HG03159 (cell line): Measurements from ENCODE around the gene SGSM1.

ENCODE experiments used
- ATAC-seq: cut with Tn5 transposase; IDR thresholded peaks from one replicate; pipeline ENCODE4 v1.9.1; 2021; ENCODE audit warnings: mild to moderate bottlenecking, moderate library complexity; ENCODE audit not compliant: unreplicated experiment

Gene SGSM1

DNA sequence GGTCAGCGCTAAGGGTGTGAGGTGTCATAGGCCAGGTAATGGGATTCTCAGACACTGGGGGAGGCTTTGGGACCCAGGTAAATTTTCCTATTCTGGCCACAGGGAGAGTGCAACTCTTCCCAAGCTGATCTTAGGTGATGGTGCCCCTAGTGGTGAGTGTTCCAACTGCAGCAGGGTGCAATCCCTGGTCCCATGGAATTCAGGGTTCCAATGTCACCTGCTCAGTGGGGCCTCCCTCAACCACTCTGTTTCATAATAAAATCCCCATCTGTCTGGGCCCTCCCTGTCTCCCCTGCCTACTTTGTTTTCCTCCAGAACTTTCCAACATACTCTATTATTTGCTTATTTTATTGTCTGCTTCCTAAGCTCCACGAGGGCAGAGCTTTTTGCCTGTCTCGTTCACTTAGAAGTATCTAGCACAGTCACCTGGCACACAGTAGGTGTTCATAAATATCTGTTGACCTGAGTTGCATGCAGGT lies 2.9 kb upstream of the SGSM1 start:
- no peak for ATAC-seq

GRCh38 chr22:24806663-24807001 lies 621 bp downstream of the SGSM1 start:
- ATAC-seq = no peak

- no peak for ATAC-seq
Measured at GRCh38 chr22:24807284-24807950, 1.4 kb downstream of the SGSM1 start.

DNA sequence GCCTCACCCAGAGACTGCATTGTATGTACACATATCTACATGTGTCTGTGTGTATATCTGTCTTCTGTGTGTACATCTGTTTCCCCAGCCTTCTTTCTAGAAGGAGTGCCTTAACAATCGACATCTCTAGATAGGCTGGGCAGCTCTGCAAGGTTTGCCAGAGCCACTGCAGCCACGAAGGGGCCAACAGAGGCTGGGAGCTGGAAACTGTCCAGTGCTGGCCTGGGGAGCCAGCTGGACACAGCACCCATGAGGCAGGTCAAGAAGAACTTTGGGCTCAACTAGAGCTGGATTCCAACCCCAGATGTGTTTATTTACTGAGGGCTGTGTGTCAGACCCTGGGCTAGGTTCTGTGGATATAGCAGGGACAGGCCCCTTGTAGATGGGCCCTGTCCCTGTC lies 3.3 kb downstream of the SGSM1 start:
- no peak for ATAC-seq

DNA sequence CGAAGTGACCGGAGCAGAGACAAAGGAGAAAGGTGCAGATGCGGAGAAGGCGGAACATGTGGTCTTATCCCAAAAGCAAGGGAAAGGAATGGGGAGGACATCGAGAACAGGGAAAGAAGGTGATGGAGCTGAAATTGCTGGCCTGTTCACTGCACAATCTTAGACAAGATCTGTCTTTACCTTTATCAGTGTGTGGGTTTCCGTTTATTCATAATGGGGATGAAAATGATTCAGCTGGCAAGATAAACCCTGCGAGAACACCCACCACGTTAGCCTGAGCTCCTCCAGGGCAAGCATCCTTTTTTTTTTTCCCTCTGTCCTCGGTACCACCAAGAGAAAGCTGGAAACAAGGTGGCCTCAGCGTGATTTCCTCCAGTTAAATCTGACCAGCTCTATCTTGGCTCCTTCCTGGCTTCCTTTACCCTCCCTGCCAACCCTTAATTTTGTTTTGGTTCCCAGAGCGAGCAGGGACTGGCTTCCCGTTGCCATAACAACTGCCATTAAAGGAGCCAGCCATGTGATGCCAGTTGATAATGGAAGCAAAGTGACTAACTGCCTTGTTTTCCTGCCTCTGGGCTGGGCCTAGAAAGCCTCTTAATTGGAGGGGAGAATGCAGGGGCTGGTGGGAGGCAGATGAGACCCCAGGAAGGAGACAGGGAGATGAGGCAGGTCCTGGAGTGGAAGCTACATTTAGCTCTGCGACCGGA lies 4.2 kb downstream of the SGSM1 start:
- no peak for ATAC-seq

DNA sequence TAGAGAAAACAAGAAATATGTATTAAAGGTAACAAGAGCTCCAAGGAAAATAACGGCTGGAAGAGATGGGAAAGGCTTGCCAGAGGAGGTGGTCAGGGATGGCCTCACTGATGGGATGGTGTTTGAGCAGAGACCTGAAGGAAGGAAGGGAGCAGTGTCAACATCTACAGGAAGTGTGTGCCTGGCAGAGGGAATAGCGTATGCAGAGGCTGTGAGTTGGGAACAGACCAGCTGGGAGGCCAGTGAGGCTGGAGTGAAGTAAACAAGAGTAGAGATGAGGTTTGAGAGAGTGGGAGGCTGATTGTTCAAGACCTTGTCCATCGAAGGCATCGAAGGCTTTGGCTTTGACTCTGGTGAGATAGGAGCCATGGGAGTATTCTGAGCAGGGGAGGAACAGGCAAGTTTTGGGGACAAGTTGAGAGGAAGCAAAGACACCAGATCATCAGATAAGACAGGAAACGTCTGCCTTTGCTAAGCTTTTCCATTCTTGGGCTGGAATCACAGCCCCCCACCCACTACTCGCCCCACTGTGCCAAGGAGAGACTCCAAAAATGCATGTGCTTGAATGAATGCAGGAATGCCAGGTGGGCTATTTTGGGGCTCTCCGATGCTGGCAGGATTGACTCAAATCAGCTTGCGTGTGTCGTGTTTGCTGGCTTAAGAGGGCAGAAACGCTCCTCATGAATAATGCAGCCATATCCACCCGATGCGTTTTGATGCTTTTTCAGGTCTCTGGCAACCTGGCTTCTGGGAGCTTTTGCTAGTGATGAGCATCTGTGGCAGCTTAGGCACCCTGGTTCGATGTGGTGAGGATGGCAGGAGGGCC lies 7.2 kb downstream of the SGSM1 start:
- no peak for ATAC-seq

GRCh38 chr22:24813861-24814770 lies 8.1 kb downstream of the SGSM1 start:
- ATAC-seq = no peak

DNA sequence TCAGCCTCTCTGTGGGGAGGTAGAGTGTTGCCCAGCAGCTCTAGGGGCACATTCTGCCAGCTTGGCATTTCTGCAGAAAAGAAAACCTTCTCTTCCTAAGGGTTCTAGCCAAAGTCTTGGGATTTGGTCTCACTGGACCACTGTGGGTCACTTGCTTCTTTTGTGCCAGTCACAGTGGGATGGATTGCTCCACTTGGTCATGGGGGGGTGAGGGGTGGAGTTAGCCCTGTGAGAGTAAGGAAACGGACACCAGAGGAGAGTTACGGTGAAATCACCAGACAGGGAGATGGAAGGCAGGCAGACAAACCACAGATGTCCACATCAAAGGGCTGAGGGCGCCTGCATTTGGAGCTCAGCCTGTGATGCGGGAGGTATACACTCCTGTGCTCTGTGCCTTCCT lies 10.8 kb downstream of the SGSM1 start:
- ATAC-seq = no peak

DNA sequence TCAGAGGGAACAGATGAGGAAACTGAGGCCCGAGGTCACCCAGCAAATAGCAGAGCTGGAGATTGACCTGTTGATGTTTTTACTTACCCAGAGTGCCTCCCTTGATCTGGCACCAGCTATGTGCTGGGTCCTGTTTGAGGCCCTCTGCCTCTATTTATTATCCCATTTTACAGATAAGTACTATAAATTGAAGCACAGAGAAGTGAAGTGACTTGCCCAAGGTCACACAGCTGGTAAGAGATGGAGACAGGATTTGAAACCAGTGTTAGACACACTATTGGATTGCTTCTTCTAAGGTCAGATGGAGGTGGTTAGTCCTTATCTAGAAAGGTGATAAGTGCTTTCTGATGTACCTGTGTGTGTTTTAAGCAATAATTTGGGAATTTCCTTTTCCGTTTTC lies 13.5 kb downstream of the SGSM1 start:
- ATAC-seq = no peak

GRCh38 chr22:24819911-24820461 lies 14.0 kb downstream of the SGSM1 start:
- no peak for ATAC-seq

- ATAC-seq = no peak
Measured at GRCh38 chr22:24822471-24822870, 16.5 kb downstream of the SGSM1 start.

DNA sequence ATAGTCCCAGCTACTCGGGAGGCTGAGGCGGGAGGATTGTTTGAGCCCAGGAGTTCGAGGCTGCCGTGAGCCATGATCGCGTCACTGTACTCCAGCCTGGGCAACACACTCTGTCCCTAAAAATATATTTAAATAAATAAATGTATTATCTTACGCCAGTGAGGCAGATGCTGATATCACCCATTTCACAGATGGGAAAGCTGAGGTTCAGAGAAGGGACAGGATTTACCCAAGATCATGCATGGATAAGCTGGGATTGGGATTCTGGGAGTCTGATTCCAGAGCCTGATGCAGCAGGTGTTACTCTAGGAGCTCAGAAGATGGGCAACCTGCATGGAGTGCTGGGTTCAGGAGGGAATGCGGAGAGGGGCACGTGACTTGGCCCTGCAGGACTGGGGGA lies 17.8 kb downstream of the SGSM1 start:
- no peak for ATAC-seq

- no peak for ATAC-seq
Measured at GRCh38 chr22:24824250-24824649, 18.2 kb downstream of the SGSM1 start.

GRCh38 chr22:24824915-24825314 lies 18.9 kb downstream of the SGSM1 start:
- ATAC-seq = no peak

DNA sequence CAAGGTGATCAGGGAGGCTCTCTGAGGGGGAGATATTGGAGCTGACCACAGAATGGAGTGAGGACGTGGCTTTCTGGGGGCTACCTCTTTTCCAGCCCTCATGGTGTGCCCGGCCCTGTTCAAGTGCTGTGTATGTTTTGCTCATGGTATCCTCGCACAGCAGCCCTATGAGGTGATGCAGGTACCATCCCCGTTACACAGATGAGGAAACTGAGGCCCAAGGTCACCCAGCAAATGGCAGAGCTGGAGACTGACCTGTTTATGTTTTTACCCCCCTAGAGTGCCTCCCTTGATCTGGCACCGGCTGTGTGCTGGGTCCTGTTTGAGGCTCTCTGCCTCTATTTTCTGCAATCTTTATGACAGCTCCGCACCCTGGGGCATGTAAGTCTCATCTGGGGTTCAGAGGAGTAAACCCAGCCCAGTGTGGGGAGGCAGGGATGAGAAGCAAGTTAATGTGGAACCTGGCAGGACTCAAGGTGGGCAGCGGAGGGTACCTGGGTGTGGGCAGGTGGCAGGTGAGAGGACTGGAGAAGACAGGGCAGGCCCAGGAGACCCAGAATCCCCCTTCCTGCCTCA lies 20.8 kb downstream of the SGSM1 start:
- no peak for ATAC-seq

- ATAC-seq = no peak
Measured at GRCh38 chr22:24827296-24827695, 21.3 kb downstream of the SGSM1 start.

DNA sequence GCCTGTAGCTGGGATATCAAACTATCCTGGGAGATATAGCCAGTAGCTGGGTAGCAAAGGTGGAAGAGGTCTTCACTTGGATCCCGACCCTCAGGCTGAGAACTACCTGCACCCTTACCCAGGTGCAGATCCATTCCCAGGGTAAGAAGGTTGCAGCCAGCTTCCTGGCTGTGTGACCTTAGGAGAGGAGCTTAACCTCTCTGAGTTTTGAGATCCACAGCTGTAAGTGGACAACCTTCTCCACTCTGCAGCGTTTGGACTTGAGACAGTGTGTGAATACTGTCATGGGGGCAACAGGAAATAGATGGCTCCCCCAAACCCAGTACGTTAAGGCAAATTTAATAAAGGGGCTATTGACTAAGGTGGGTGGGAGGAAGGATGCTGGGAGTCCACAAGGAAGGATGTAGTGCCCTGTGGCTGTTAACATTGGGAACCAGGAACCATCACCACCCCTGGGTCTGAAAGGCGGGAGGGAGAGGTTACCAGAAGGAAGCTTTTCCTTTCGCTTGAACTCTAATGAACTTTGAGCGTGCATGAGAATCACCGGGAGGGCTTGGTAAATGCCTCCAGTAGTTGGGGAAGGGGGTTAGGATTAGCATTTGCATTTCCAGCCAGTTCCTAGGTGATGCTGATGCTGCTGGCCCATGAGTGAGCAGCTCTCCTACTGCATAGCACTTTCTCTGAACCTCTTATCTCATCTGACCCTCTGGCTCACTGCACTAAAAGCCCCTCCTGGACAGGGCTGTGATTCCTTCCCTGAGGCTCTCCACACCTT lies 24.4 kb downstream of the SGSM1 start:
- ATAC-seq = no peak

GRCh38 chr22:24831687-24832086 lies 25.7 kb downstream of the SGSM1 start:
- ATAC-seq = no peak

GRCh38 chr22:24833881-24834495 lies 28.0 kb downstream of the SGSM1 start:
- ATAC-seq = no peak
